K562 (cell line): ENCODE results near the gene HEBP2. TPM values are rescaled to one million over a fixed set of nuclear protein-coding genes. Genes with fewer than 3 reads are reported as not detected.

Experiments used
- ATAC-seq: fragments of 200-7000 bp; cut with Tn5 transposase; 3 replicates; pipeline ENCODE4 v1.9.1; 2020; ENCODE audit warnings: moderate library complexity
- BruUV-seq: library from RNA; stranded (reverse); fragments of 400-500 nt; replicated peaks from 2 replicates; lab custom pipeline; 2021; lab: Mats Ljungman, UMichigan
- CTCF ChIA-PET: fragments of 300-600 bp; formaldehyde crosslinking; extraction: SDS; loops from one replicate; lab custom pipeline; 2021; ENCODE audit warnings: low intra/inter-chr PET ratio; lab: Yijun Ruan, JAX
- POLR2A ChIA-PET: fragments of 300-600, 350-650 bp; sonication (Branson Sonifier 250); formaldehyde crosslinking; extraction: SDS; loops from one replicate; lab custom pipeline; 2021; ENCODE audit warnings: antibody characterized with exemption, inconsistent platforms; lab: Yijun Ruan, JAX
- DNase-seq, 4 experiments: peaks; one replicate each; pipeline versions ENCODE4 v3.0.0 to v3.0.0-alpha.2; 2011 to 2018; ENCODE audit warnings: low spot score in 3 of 4, mixed read lengths in 3 of 4; ENCODE audit errors: extremely low read depth in 1 of 4
- FAIRE-seq: peaks from 2 replicates; lab custom pipeline; 2011; peaks lifted over from hg19 to GRCh38; lab: Jason Lieb, UNC
- H2AFZ ChIP-seq: 2 replicates; pipeline ENCODE4 v1.6.0; 2011; ENCODE audit warnings: low read depth, low read length, control low read depth, inconsistent platforms
- H3K27ac ChIP-seq: fragments of 200-600 bp; 3 replicates; pipeline ENCODE4 v1.8.0; 2011; ENCODE audit warnings: low read depth, mild to moderate bottlenecking, control low read depth, inconsistent platforms, low read length, moderate library complexity, mixed read lengths; ENCODE audit errors: extremely low read depth
- H3K27me3 ChIP-seq, 2 experiments: fragments of 300-600 bp in 1 of 2; 2 replicates in 1 of 2; 3 replicates in 1 of 2; pipeline versions ENCODE4 v1.6.0 to v1.8.0; 2011; ENCODE audit warnings: inconsistent platforms in 2 of 2, low read length in 2 of 2, mild to moderate bottlenecking in 1 of 2, mixed read lengths in 1 of 2, moderate library complexity in 1 of 2; ENCODE audit not compliant: control insufficient read depth in 2 of 2, insufficient read depth in 2 of 2
- H3K36me3 ChIP-seq: fragments of 300-600 bp; 3 replicates; pipeline ENCODE4 v1.8.0; 2011; ENCODE audit warnings: mild to moderate bottlenecking, low read length, inconsistent platforms; ENCODE audit not compliant: control insufficient read depth, insufficient read depth
- H3K4me1 ChIP-seq, 2 experiments: fragments of 200-600 bp in 1 of 2; replicated peaks in 1 of 2; 2 replicates in 1 of 2; 3 replicates in 1 of 2; pipeline versions ENCODE4 v1.5.1 to v1.8.0; 2011; ENCODE audit warnings: inconsistent platforms in 2 of 2, low read length in 2 of 2, mild to moderate bottlenecking in 1 of 2, mixed read lengths in 1 of 2, moderate library complexity in 1 of 2; ENCODE audit not compliant: control insufficient read depth in 2 of 2, insufficient read depth in 2 of 2
- H3K4me2 ChIP-seq: 2 replicates; pipeline ENCODE4 v1.6.1; 2011; ENCODE audit warnings: low read length, control low read depth, inconsistent platforms, mixed read lengths; ENCODE audit not compliant: insufficient read depth
- H3K4me3 ChIP-seq: fragments of 200-600 bp; sonication (generic), shearing (Covaris generic); 2 replicates; pipeline ENCODE4 v1.5.1; 2016; ENCODE audit warnings: control low read depth, inconsistent platforms
- H3K79me2 ChIP-seq: fragments of 200-600 bp; 3 replicates; pipeline ENCODE4 v1.8.0; 2011; ENCODE audit warnings: low read length, inconsistent platforms; ENCODE audit not compliant: control insufficient read depth, insufficient read depth
- H3K9ac ChIP-seq, 2 experiments: 2 replicates each; pipeline versions ENCODE4 v1.6.0 to v1.6.1; 2011; ENCODE audit warnings: low read depth in 2 of 2, low read length in 2 of 2, control low read depth in 1 of 2, inconsistent platforms in 1 of 2, mild to moderate bottlenecking in 1 of 2, mixed read lengths in 1 of 2; ENCODE audit not compliant: insufficient read depth in 1 of 2
- H3K9me1 ChIP-seq: one replicate; pipeline ENCODE4 v1.6.0; 2011; ENCODE audit warnings: inconsistent platforms, mild to moderate bottlenecking, low read length, moderate library complexity; ENCODE audit not compliant: control insufficient read depth, insufficient read depth
- H3K9me3 ChIP-seq: replicated peaks from 2 replicates; pipeline ENCODE4 v1.5.1; 2011; ENCODE audit warnings: low read depth, low read length, inconsistent platforms; ENCODE audit not compliant: control insufficient read depth, insufficient read depth
- H4K20me1 ChIP-seq: replicated peaks from 2 replicates; pipeline ENCODE4 v1.6.1; 2011; ENCODE audit warnings: low read length, inconsistent platforms, mixed read lengths; ENCODE audit not compliant: control insufficient read depth, insufficient read depth
- ATF1 ChIP-seq, 2 experiments: fragments of 450-650 bp in 1 of 2; IDR thresholded peaks; 2 replicates each; pipeline ENCODE4 v1.6.1; 2016; ENCODE audit warnings: missing compliant biosample characterization in 1 of 2, missing genetic modification characterization in 1 of 2
- E2F1 ChIP-seq: sonication (generic); formaldehyde crosslinking; IDR thresholded peaks from 2 replicates; pipeline ENCODE4 v1.8.1; 2023; ENCODE audit warnings: mild to moderate bottlenecking, missing genetic modification reagents, moderate library complexity
- GATA2 ChIP-seq: sonication (generic); formaldehyde crosslinking; IDR thresholded peaks from 2 replicates; pipeline ENCODE4 v1.4.0; 2020; ENCODE audit warnings: mild to moderate bottlenecking, missing genetic modification reagents
- GTF2B ChIP-seq: IDR thresholded peaks from 2 replicates; pipeline ENCODE4 v1.6.1; 2011; ENCODE audit not compliant: insufficient read length; ENCODE audit errors: extremely low read depth
- MCM7 ChIP-seq, 2 experiments: fragments of 450-650 bp; IDR thresholded peaks; 2 replicates each; pipeline ENCODE4 v1.6.1; 2016 to 2018
- SP1 ChIP-seq: sonication (generic); formaldehyde crosslinking; IDR thresholded peaks from 2 replicates; pipeline ENCODE4 v1.8.1; 2022; ENCODE audit warnings: mild to moderate bottlenecking, missing genetic modification reagents
- U2AF2 ChIP-seq: fragments of 200-400 bp; formaldehyde crosslinking; optimal IDR thresholded peaks from 2 replicates; pipeline ENCODE3; 2017; ENCODE audit warnings: low read depth, mild to moderate bottlenecking, low read length
- ZMIZ1 ChIP-seq, 2 experiments: fragments of 150-350 bp in 1 of 2; IDR thresholded peaks; 2 replicates each; pipeline ENCODE4 v1.6.1; 2012 to 2016; ENCODE audit warnings: low read depth in 2 of 2, low read length in 2 of 2, mild to moderate bottlenecking in 1 of 2, moderate library complexity in 1 of 2
- WGBS: fragments of 100-300 bp; shearing (Covaris generic); methylation state at CpG from one replicate; pipeline ENCODE4 v1.1.6; 2016; ENCODE audit warnings: low coverage, mixed read lengths; ENCODE audit not compliant: insufficient coverage; ENCODE audit errors: missing lambda C conversion rate; 5-methylcytosine and 5-hydroxymethylcytosine counted together
- in situ Hi-C: fragments of 300-500 bp; cut with MboI; formaldehyde crosslinking; loops from 4 replicates; pipeline ENCODE4 v1.15.0; 2018; ENCODE audit warnings: inconsistent platforms, mixed read lengths
- intact Hi-C: fragments of 100-400 bp; cut with micrococcal nuclease; formaldehyde crosslinking; loops from 2 replicates; pipeline ENCODE4 v1.14.2; 2022
- polyA plus RNA-seq, 8 experiments: library from polyadenylated mRNA; depleted of rRNA in 4 of 8; stranded (reverse) in 5 of 8; unstranded in 3 of 8; fragments of >200 nt; fragmentation: Nextera tagmentation in 2 of 8; fragmentation: Illumina TruSeq in 1 of 8; extraction: Ambion mirVana in 2 of 8; extraction: Trizol in 1 of 8; gene quantifications; 2 replicates each; pipeline versions ENCODE4 v1.2.1 to v1.2.3, GENCODE V29; 2011 to 2014; ENCODE audit warnings: inconsistent platforms in 1 of 8, missing spikeins in 1 of 8
- total RNA-seq, 7 experiments: library from RNA; depleted of rRNA in 6 of 7; stranded (reverse); fragments of >200 nt in 6 of 7; fragmentation: Illumina TruSeq in 2 of 7; extraction: Trizol in 2 of 7; gene quantifications; 2 replicates each; pipeline versions ENCODE4 v1.2.1 to v1.2.3, GENCODE V29; 2011 to 2021; ENCODE audit warnings: low replicate concordance in 1 of 7

The HEBP2 gene
- total and polyA plus RNA-seq, 9 of the 15 experiments (the other 6 are each of a cell fraction or from before 2014, with no cell fraction given), result 8.5 to 63.7 (median 36.9) TPM

- CTCF ChIA-PET, result no interaction called here
- peaks cover 0 to 5% of the 10 kb centered on the region in 2 experiments; a peak in 2 of 5 replicates for H3K4me1 ChIP-seq
- no peak for DNase-seq
- intact Hi-C loops, result no loop called here
- peaks cover 16 to 28% of the 10 kb centered on the region in 2 experiments; a peak in 4 of 5 replicates for H3K27me3 ChIP-seq
- in situ Hi-C loops, result no loop called here
- WGBS, result 1% methylated on average over 20 of the region's 20 CpGs
- no peak overlapping the region for H3K4me3 ChIP-seq
- H3K9ac ChIP-seq, result 0 out of 4 replicates have a peak overlapping the region, but pooled peaks of 1 of the 2 experiments have one; percentile 36
- peak; percentile 49; the same call in 1 of the 2 replicates for TF ChIP-seq GATA2 (CRISPR knock-in tag)
- TF ChIP-seq GTF2B, result no peak
- TF ChIP-seq, all 486 proteins: peak for 1
- Histone ChIP-seq H2AFZ (peak overlapping the region; percentile 57; the same call in 1 of the 2 replicates), H3K9me3 (no peaks in the 10 kb centered on the region), H3K4me2 (no peak overlapping the region), H3K9me1 (no peaks in the 10 kb centered on the region), H3K36me3 (no peaks in the 10 kb centered on the region), H3K79me2 (no peaks in the 10 kb centered on the region), H3K27ac (no peak overlapping the region), H4K20me1 (no peaks in the 10 kb centered on the region)
- BruUV-seq, result no TSS peak
- ATAC-seq, result peak; percentile 32; the same call in 2 of the 3 replicates
- no peak for FAIRE-seq
- POLR2A ChIA-PET, result interaction anchor here (0.6 to 0.8 kb wide), 3 partner anchors 8 to 790 kb away, joined by 3 read pairs; no protein-coding TSS in a partner anchor
These were observed 60.1 kb downstream of the HEBP2 start for GRCh38 chr6:138464085-138464484.

GRCh38 chr6:138465007-138465645, 61.1 kb downstream of the HEBP2 start:
- H3K27ac ChIP-seq, result no peak overlapping the region
- intact Hi-C loops, result no loop called here
- in situ Hi-C loops, result no loop called here
- no peaks in the 10 kb centered on the region for H3K36me3 ChIP-seq
- peaks cover 21 to 28% of the 10 kb centered on the region in 2 experiments; a peak in 4 of 5 replicates for H3K27me3 ChIP-seq
- BruUV-seq, result no TSS peak
- no peak overlapping the region for H3K4me2 ChIP-seq
- no peak for ATAC-seq
- ChIA-PET POLR2A (no interaction called here), CTCF (no interaction called here)
- no peak for DNase-seq
- H3K9ac ChIP-seq, result no peak overlapping the region
- 0% methylated on average over 1 of the region's 1 CpG for WGBS
- H2AFZ ChIP-seq, result no peak overlapping the region
- H3K9me3 ChIP-seq, result no peaks in the 10 kb centered on the region
- H3K4me1 ChIP-seq, result peaks cover 0 to 5% of the 10 kb centered on the region in 2 experiments; a peak in 2 of 5 replicates
- no peaks in the 10 kb centered on the region for H3K79me2 ChIP-seq
- H4K20me1 ChIP-seq, result no peaks in the 10 kb centered on the region
- no peak for FAIRE-seq
- H3K9me1 ChIP-seq, result no peaks in the 10 kb centered on the region
- H3K4me3 ChIP-seq, result no peak overlapping the region
- TF ChIP-seq SP1 (CRISPR knock-in tag) (no peak), ATF1 (CRISPR knock-in tag; IDR thresholded peaks at IDR 0.05) (no peak), ATF1 (tag; IDR thresholded peaks at IDR 0.05) (no peak), U2AF2 (no peak), ZMIZ1 (IDR thresholded peaks at IDR 0.05; ENCODE audit: low read depth in 2 of 2, low read length in 2 of 2) (no peak), E2F1 (CRISPR knock-in tag) (no peak), MCM7 (IDR thresholded peaks at IDR 0.05) (no peak)
